ENCODE data around the gene EVA1A. TPM values are rescaled to one million over a fixed set of nuclear protein-coding genes. Genes with fewer than 3 reads are reported as not detected.
A peak's percentile ranks its signal among the peaks of the same experiment; 100 is the strongest.

EVA1A gene
- total and polyA plus RNA-seq, 2 experiments from 2014 or later = 4.6 to 7.9 TPM

GRCh38 chr2:75559680-75560021 is 1.1 kb downstream of the EVA1A start:
- Mint-ChIP-seq H3K4me3 (peak overlapping the region; percentile 88), H3K27me3 (ENCODE audit: insufficient read depth, low read depth, poor library complexity) (peaks cover 23% of the 10 kb centered on the region), H3K9me3 (no peaks in the 10 kb centered on the region), H3K36me3 (ENCODE audit: low read depth) (no peaks in the 10 kb centered on the region), H3K27ac (no peak overlapping the region), H3K4me1 (peaks cover 42% of the 10 kb centered on the region)
- Histone ChIP-seq H3K4me3 (peak overlapping the region; percentile 78), H3K27me3 (ENCODE audit: insufficient read depth) (peaks cover 26% of the 10 kb centered on the region), H3F3A (replicated peaks; ENCODE audit: low read depth) (no peaks in the 10 kb centered on the region), H3K9me2 (ENCODE audit: insufficient read depth) (0 out of 2 replicates have a peak, but pooled peaks cover 3% of the 10 kb centered on the region), H3K79me2 (replicated peaks; ENCODE audit: insufficient read depth) (no peaks in the 10 kb centered on the region), H2AFZ (peak overlapping the region; percentile 95), H4K20me1 (replicated peaks; ENCODE audit: insufficient read depth) (no peaks in the 10 kb centered on the region), H3K4me2 (peak overlapping the region; percentile 98), H3K27ac (ENCODE audit: low read depth) (no peak overlapping the region), H3K4me1 (ENCODE audit: insufficient read depth) (peaks cover 29% of the 10 kb centered on the region), H3K36me3 (ENCODE audit: insufficient read depth) (no peaks in the 10 kb centered on the region)
- no peak for ATAC-seq
- no peak for DNase-seq (ENCODE audit: low spot score)
- TF ChIP-seq ZNF331 (CRISPR knock-in tag; IDR thresholded peaks at IDR 0.05; ENCODE audit: low read depth) (no peak), POLR2AphosphoS5 (IDR thresholded peaks at IDR 0.05; ENCODE audit: low read depth) (no peak), CREB1 (CRISPR knock-in tag; IDR thresholded peaks at IDR 0.05; ENCODE audit: low read depth) (no peak), EZH2phosphoT487 (IDR thresholded peaks at IDR 0.05; ENCODE audit: unreplicated experiment) (no peak), REST (IDR thresholded peaks at IDR 0.05; ENCODE audit: unreplicated experiment) (no peak), STAT1 (IDR thresholded peaks at IDR 0.05; ENCODE audit: unreplicated experiment) (no peak), NANOG (IDR thresholded peaks at IDR 0.05; ENCODE audit: borderline replicate concordance) (no peak), JUNB (IDR thresholded peaks at IDR 0.05; ENCODE audit: unreplicated experiment) (no peak), ETS1 (IDR thresholded peaks at IDR 0.05) (no peak), ZNF462 (CRISPR knock-in tag; IDR thresholded peaks at IDR 0.05) (no peak)
